GM06990 (cell line): ENCODE results near the gene ZKSCAN4.

Experiments
- DNase-seq: peaks from one replicate; pipeline ENCODE4 v3.0.0-alpha.2; 2011; ENCODE audit not compliant: insufficient read length; ENCODE audit errors: extremely low read depth
- H3K27me3 ChIP-seq: replicated peaks from 2 replicates; pipeline ENCODE4 v1.6.0; 2011; ENCODE audit warnings: low read length; ENCODE audit not compliant: control insufficient read depth, insufficient read depth
- H3K36me3 ChIP-seq: 2 replicates; pipeline ENCODE4 v1.5.1; 2011; ENCODE audit warnings: low read length; ENCODE audit not compliant: control insufficient read depth, insufficient read depth
- H3K4me3 ChIP-seq: replicated peaks from 2 replicates; pipeline ENCODE4 v1.5.1; 2011; ENCODE audit warnings: low read depth, mild to moderate bottlenecking, control low read depth, low read length
- TF ChIP-seq, protein P1 (sequence below): IDR thresholded peaks from 2 replicates; pipeline ENCODE4 v1.5.1; 2011; ENCODE audit warnings: low read length, control low read depth, mild to moderate bottlenecking, inconsistent platforms; ENCODE audit not compliant: insufficient read depth, poor library complexity, severe bottlenecking

The ZKSCAN4 gene

GRCh38 chr6:28211840-28212509 is 40.1 kb downstream of the ZKSCAN4 start:
- Histone ChIP-seq H3K4me3 (peak overlapping the region; percentile 68), H3K27me3 (no peaks in the 10 kb centered on the region), H3K36me3 (no peaks in the 10 kb centered on the region)
- TF ChIP-seq, protein P1, sequence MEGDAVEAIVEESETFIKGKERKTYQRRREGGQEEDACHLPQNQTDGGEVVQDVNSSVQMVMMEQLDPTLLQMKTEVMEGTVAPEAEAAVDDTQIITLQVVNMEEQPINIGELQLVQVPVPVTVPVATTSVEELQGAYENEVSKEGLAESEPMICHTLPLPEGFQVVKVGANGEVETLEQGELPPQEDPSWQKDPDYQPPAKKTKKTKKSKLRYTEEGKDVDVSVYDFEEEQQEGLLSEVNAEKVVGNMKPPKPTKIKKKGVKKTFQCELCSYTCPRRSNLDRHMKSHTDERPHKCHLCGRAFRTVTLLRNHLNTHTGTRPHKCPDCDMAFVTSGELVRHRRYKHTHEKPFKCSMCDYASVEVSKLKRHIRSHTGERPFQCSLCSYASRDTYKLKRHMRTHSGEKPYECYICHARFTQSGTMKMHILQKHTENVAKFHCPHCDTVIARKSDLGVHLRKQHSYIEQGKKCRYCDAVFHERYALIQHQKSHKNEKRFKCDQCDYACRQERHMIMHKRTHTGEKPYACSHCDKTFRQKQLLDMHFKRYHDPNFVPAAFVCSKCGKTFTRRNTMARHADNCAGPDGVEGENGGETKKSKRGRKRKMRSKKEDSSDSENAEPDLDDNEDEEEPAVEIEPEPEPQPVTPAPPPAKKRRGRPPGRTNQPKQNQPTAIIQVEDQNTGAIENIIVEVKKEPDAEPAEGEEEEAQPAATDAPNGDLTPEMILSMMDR: no peak
- DNase-seq: peak; percentile 50

GRCh38 chr6:28209753-28210535 is 42.1 kb downstream of the ZKSCAN4 start:
- Histone ChIP-seq H3K36me3 (no peaks in the 10 kb centered on the region), H3K27me3 (no peaks in the 10 kb centered on the region), H3K4me3 (no peak overlapping the region)
- TF ChIP-seq, protein P1: no peak
- DNase-seq: no peak

GRCh38 chr6:28208111-28208659 is 43.9 kb downstream of the ZKSCAN4 start:
- Histone ChIP-seq H3K36me3 (no peaks in the 10 kb centered on the region), H3K4me3 (peak overlapping the region; percentile 57), H3K27me3 (no peaks in the 10 kb centered on the region)
- DNase-seq: no peak
- TF ChIP-seq, protein P1: no peak

DNA sequence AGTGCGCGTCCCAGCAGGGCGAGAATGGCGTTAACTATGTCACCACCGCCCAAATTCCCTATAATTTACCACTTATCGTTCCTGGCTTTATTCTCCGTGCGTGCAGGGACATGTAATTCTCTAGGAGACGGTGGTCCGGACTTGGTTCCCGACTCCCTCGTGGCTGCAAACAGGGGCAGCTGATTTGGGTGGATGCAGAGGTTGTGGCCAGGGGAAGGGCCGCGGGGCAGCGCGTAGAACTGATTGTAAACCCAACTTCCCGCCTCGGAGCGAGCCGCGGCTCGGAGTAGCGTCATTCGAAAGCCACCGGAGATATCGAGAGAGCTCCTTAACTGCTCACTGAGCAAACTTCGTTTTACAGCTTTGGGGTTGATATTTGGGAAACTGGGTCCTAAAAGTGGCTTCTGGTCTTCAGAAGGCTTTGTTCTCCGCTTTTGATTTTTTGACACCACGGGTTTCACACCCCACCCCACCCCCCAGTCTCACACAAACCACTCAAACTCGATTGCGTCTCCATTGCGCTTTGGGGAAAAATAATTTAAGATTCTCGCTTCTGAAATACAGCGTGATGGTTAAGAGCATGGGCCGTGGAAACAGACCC is 44.5 kb downstream of the ZKSCAN4 start:
- H3K4me3 ChIP-seq: peak overlapping the region; percentile 57
- DNase-seq: peak; percentile 35
- H3K27me3 ChIP-seq: no peaks in the 10 kb centered on the region
- TF ChIP-seq, protein P1: no peak
- H3K36me3 ChIP-seq: no peaks in the 10 kb centered on the region

- Histone ChIP-seq H3K4me3 (peak overlapping the region; percentile 57), H3K36me3 (no peaks in the 10 kb centered on the region), H3K27me3 (no peaks in the 10 kb centered on the region)
- no peak for DNase-seq
- TF ChIP-seq, protein P1: no peak
Measured at GRCh38 chr6:28206928-28207509, 45.0 kb downstream of the ZKSCAN4 start.
